NCI-H146 (cell line): ENCODE measurements around the gene VSTM4.

Experiments used
- DNase-seq: peaks from one replicate; lab custom pipeline; 2025; lab: John Stamatoyannopoulos, UW

The VSTM4 gene

DNA sequence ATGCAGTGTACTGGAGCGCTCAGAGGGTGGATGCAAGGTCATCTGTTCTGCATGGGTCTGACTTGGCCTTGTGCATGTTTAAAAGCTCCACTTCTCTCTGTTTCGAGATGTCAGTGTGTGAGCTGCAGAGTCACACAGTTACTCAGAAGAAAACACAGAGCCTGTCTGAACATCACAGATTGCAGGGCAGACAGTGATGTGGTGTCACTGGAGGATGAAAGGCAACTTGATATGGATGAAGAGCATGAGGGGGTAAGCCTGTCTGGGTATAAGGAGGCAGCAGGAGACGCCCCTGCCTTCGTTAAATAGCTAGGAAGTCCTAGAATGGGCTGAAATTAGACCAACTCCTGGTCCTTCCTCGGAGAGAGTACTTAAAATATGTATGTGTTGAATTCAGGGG, 108.2 kb downstream of the VSTM4 start:
- no peak for DNase-seq

- no peak for DNase-seq
These were observed 110.1 kb downstream of the VSTM4 start for GRCh38 chr10:49005270-49005669.

GRCh38 chr10:49001870-49002672, 113.3 kb downstream of the VSTM4 start:
- DNase-seq: peak; percentile 84

GRCh38 chr10:49001402-49001801, 113.9 kb downstream of the VSTM4 start:
- DNase-seq: peak; percentile 53

- DNase-seq: no peak
These were observed 114.6 kb downstream of the VSTM4 start for GRCh38 chr10:49000437-49001398.

- DNase-seq: no peak
These were observed 116.0 kb downstream of the VSTM4 start for GRCh38 chr10:48999346-48999745.

- peak; percentile 57 for DNase-seq
These were observed 119.0 kb downstream of the VSTM4 start for GRCh38 chr10:48996329-48996728.

GRCh38 chr10:48993627-48994026, 121.7 kb downstream of the VSTM4 start:
- DNase-seq: no peak

- no peak for DNase-seq
These were observed 125.1 kb downstream of the VSTM4 start for GRCh38 chr10:48990226-48990625.

DNA sequence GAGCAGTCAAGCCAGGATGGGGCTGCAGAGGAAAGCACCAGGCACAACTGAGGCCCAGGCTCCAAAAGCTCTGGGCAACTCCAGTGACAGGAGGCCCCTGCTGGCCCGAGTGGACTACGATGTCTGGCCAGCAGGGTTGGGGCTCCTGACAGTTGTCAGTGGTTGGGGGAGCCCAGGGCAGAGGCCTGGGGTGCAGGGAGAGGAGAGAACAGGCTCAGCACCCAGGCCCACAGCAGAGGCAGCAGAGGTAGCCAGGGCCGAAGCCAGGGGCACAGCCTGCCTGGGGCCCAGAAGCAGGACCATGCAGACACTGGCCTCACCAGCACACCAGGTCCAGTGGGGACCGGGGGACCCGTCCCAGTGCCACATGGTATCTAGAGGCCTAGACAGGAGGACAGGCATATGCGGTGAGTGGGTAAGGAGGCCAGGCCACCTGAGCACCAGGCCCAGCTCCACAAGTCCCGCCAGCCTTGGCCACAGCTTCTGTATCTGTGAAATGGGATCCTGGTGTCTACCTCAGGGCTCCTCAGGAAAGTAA, 129.6 kb downstream of the VSTM4 start:
- no peak for DNase-seq

GRCh38 chr10:48983648-48984351, 131.5 kb downstream of the VSTM4 start:
- DNase-seq: no peak

DNA sequence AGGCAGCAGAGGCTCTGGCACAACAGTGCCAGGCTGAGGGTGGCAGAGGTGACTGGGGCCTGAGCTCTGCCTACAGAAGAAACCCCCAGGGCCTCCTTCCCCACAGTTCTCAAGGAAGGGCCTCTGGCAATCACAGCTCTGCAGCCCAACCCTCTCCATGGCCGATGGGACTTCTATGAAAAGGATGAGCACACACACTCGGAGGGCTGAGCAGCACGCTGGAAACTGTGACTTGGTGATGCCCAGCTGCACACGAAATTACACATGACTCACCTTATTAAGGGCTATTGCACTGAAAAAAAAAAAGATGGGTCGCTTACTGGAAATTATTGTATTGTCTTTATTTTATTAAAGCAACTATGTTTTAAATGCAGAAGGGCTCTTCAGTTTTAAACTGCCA, 132.7 kb downstream of the VSTM4 start:
- no peak for DNase-seq

DNA sequence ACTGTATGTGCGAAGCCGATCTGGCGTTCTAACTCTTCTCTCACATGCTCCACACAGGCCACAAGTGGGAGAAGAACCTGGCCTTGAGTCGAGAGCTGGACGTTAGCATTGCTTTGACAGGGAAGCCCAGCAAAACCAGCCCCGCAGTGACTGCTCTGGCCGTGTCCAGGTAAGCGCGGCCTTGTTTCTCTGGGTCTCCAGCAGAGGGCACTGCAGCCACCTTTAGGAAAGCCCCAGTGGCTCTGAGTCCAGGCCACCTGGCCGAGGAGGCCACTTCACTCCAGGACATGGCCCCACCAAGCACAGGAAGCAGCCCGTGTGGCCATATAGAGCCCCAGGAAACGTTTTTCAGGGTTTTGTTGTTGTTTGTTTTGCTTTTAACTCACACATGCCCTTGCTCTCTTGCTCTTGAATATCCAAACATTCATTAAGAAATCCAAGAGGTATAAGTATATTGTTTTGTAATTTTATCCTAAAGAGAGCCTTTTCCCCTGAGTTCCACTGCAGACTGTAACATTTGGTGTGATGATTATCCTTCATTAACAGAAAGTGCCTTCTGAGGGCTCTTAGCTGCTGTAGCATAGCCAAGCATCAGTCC, 133.9 kb downstream of the VSTM4 start:
- peak; percentile 77 for DNase-seq

DNA sequence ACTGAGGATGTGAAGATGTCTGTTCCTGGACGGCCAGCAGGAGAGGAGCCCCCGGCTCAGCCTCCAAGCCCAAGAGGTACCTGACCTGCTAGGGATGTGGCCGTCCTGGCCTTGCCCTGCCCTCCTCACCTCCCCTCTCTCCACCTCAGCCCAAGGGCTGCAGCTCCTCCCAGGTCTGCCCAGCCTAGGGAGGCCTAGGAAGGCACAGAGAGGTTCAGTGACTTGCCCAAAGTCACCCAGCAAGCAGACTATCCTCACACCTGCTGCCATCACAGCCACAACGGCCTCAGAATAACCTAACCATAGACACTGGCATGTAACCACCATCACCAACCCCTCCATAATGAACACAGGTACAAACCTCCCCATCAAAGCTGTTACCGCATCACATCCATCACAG, 137.0 kb downstream of the VSTM4 start:
- DNase-seq: no peak

DNA sequence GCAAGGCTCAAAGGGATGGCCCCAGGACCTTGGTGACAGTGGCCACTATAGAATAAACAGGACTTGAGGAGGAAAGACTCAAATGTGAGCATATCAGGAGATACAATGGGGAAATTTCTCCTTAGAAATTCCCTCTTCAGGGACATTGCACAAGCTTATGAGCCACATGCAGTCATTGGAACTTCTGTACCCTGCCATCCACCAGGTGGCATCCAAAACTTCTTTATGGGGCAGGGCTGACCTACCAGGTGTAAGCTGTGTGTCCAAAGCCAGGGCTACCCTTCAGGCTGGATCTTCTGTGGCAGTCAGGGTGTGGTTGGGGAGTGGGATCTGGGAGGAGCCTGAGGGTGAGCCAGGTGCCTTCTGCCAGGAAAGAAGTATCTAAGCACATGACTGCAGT, 139.1 kb downstream of the VSTM4 start:
- DNase-seq: peak; percentile 54

DNA sequence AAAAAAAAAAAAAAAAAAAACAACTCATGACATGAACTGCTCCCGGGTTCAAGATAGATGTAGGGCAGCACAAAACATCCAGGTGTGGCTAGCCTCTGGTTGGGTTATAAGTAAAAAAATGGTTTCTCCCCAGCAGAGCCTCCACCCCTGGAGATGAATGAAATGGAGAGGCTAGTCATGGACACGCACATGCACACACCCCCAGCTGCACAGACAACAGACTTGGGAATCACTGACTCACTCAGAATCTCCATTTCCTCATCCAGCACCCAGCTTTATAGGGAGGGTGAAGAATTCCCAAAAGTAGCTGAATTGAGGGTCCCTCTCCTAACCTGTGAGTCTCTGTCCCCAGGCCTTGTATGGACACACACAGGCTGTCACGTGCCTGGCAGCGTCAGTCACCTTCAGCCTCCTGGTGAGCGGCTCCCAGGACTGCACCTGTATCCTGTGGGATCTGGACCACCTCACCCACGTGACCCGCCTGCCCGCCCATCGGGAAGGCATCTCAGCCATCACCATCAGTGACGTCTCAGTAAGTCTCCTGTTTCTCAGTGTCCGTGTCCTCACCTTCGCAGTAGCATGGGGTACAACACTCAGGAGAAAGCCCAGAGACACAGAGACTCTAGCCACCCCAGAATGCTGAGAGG, 140.7 kb downstream of the VSTM4 start:
- DNase-seq: peak; percentile 12

GRCh38 chr10:48973065-48973464, 142.3 kb downstream of the VSTM4 start:
- no peak for DNase-seq

GRCh38 chr10:48970654-48971053, 144.7 kb downstream of the VSTM4 start:
- DNase-seq: no peak

- DNase-seq: no peak
These were observed 145.3 kb downstream of the VSTM4 start for GRCh38 chr10:48970046-48970445.

DNA sequence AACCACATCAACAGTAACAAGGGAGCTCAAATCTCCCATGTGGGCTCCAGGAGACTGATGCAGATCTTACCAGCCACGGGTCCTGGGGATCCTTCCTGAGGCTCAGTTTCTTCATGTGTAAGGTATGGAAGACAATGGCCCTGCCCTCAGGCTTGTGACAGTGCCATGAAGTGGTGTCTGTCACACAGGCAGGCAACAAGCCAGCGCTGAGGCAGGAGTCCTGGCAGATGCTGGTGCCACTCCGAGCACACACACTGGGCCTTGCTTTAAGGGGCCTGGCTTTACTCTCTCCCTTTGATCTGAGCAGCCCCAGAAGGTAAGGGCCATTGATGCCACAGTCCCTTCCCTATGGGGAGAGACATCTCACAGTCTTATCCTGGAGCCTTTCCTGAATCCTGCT, 147.3 kb downstream of the VSTM4 start:
- DNase-seq: no peak

- no peak for DNase-seq
These were observed 149.9 kb downstream of the VSTM4 start for GRCh38 chr10:48965460-48965859.
